Islet of Langerhans (tissue), 1 donor: ENCODE results near the gene SLC30A5.
"Not testable (repeated sequence)": the region's sequence is repeated elsewhere in the genome, so short reads cannot be mapped to it uniquely, and the experiment has no call there.

ENCODE experiments used
- FAIRE-seq: peaks from one replicate; lab custom pipeline; 2011; peaks lifted over from hg19 to GRCh38; lab: Jason Lieb, UNC

Gene SLC30A5

DNA sequence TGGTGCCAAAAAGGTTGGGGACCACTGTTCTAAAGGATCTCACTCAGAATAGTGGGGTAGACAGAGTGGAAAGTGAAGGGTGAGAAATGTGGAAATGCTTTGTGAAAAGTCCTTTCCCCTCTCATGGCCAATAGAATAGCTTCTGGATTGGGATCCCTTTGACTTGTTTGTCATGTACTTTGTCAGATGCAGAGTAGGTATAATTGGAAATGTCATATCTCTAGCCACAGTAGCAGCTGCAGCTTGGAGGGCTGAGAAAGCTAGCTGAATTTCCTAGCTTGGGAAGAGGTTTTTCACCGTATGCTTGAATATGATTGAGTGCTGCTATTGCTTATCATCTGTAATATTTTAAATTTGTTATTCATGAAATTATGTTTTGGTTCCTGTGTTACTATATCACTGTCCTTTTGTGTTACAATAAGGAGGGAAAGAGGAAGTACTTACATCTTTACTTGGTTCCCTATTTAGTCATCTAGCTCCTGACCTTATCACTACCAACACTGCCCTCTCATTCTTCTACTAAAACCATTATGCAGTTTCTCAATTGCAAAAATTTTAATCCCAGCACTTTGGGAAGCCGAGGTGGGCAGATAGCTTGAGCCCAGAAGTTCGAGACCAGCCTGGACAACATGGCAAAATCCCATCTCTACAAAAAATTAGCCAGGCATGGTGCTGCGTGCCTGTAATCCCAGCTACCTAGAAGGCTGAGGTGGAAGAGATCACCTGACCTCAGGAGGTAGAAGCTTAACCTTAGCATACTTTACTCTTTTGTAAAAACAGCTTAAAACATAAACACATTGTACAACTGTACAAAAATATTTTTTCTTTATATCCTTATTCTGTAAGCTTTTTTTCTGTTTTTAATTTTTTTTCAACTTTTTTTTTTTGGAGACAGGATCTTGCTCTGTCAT, 12.4 kb downstream of the SLC30A5 start:
- FAIRE-seq, result no peak

DNA sequence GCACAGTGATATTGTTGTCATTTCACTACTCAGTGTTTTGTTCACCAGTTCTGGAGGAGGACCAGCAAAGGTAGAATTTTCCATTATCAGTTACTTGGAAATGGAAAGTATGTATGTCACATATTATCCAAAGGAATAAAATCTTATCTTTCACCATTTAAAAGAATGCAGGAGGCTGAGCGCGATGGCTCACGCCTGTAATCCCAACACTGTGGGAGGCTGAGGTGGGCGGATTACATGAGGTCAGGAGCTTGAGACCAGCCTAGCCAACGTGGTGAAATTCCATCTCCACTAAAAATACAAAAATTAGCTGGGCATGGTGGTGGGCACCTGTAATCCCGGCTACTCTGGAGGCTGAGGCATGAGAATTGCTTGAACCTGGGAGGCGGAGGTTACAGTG, 14.6 kb downstream of the SLC30A5 start:
- FAIRE-seq, result not testable (repeated sequence)

DNA sequence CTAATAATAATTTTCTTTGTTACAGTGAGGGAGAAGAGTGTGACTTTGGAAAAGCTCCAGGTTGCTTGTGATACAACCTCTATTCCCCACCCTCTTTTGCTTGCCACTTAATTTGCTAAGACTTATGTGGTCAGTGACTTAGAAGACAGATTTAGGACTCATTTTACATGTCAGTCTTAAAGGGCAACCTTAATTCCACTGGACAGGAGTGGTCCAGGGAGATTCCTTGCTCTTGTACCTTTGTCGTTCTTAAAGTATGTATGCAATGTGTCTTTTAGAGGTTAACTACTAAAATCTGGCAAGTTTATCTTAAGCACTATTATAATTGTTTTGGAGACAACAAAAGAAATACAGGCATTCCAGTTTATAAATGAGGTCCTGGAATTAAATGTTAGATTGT, 20.0 kb downstream of the SLC30A5 start:
- no peak for FAIRE-seq

DNA sequence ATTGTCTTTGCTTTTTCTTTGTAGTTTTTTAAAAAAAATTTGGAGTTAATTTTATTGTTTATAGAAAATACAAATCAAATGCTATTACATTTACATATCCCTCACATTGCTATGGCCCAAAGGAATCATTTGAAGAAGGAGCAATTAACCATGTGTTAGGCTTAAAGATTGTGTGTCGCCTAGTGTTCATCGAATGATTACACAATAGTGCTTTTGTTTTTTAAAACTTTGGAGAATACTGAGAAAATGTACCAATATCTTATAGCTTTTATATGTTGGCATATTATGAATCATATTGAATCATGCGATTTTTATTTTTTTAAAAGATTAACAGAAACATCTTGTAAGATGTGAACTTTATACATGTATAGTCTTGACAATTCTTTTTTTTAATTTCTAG, 21.7 kb downstream of the SLC30A5 start:
- no peak for FAIRE-seq

DNA sequence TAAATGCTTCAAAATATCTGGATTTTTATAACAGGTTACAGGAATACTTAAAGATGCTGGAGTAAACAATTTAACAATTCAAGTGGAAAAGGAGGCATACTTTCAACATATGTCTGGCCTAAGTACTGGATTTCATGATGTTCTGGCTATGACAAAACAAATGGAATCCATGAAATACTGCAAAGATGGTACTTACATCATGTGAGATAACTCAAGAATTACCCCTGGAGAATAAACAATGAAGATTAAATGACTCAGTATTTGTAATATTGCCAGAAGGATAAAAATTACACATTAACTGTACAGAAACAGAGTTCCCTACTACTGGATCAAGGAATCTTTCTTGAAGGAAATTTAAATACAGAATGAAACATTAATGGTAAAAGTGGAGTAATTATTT, 35.6 kb downstream of the SLC30A5 start:
- FAIRE-seq, result peak; percentile 38

DNA sequence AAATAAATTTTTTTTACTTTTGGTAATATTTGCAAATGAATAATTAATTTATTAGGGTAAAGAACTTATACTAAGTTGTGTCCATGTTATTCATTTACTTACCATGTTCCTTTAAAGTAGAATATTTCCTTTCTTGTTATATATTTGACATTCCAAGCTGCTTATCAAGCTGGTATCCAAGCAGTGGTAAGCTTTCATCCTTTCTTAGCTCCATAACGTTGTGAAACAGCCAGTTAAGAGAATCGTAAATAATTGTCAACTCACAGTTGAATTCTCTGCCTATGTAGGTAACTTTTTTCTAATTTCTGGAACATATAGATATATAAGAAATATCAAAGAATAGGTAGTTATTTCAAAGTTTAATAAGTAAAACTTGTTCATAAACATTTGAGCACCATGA, 36.4 kb downstream of the SLC30A5 start:
- no peak for FAIRE-seq

DNA sequence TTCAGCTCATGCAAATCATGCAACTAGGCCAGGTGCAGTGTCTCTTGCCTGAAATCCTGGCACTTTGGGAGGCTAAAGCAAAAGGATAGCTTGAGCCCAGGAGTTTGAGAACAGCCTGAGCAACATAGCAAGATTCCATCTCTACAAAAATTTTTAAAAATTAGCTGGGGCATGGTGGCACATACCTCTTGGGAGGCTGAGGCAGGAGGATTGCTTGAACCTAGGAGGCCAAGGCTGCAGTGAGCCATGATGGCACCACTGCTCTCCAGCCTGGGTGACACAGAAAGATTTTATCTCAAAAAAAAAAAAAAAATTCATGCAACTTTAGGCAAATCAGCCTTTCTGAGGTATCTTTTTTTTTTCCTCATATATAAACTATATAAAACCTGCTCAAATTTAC, 37.5 kb downstream of the SLC30A5 start:
- FAIRE-seq, result no peak

DNA sequence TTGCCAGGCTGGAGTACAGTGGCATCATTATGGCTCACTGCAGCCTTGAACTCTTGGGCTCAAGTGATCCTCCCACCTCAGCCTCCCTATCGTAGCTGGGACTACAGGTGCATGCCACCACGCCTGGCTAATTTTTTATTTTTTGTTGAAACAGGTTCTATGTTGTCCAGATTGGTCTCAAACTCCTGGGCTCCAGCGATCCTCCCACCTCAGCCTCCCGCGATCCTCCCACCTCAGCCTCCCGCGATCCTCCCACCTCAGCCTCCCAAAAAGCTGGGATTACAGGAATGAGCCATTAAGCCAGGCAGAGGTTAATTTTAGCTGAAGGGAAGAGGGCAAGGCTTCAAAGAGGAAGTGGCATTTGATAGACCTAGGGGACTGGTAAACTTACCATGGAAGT, 40.3 kb downstream of the SLC30A5 start:
- FAIRE-seq, result no peak

DNA sequence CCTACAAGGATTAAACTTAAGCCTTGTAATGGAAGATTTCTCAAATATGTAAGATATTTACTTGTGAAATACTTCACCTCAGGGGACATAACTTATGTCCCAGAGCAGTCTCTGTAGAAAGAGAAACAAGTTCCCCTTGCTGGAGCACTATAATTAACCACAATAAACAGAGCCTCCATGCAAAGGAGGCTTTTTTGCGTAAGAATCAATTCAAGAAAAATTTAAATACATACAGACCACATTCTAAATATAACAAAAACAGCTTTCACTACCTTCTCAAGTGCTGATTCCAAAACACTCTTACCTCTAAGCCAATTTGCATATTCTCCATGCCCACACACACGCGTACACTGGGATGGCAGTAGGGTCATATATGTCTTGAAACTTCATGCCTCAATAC, 42.5 kb downstream of the SLC30A5 start:
- no peak for FAIRE-seq

DNA sequence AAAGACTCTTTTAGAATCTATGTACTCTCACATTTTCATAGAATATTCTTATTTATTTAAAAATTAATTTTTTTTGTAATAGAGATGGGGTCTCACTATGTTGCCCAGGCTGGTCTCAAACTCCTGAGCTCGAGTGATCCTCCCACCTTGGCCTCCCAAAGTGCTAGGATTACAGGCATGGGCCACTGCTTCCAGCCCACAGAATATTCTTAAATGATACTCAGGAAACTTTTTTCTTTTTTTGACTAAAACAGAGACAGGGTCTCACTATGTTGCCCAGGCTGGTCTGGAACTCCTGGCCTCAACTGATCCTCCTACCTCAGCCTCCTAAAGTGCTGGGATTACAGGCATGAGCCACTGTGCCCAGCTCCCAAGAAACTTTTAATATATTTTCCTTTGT, 43.4 kb downstream of the SLC30A5 start:
- FAIRE-seq, result not testable (repeated sequence)

DNA sequence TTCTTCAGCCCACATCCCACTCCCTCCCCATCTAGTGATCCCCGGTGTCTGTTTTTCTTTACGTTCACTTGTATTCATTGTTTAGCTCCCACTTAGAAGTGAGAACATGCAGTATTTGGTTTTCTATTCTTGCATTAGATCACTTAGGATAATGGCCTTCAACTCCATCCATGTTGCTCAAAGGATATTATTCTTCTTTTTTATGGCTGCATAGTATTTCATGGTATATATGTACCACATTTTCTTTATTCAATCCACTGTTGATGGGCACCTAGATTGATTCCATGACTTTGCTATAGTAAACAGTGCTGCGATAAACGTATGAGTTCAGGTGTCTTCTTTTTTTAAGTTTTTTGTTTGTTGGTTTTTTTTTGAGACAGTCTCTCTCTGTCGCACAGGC, 44.0 kb downstream of the SLC30A5 start:
- no peak for FAIRE-seq

DNA sequence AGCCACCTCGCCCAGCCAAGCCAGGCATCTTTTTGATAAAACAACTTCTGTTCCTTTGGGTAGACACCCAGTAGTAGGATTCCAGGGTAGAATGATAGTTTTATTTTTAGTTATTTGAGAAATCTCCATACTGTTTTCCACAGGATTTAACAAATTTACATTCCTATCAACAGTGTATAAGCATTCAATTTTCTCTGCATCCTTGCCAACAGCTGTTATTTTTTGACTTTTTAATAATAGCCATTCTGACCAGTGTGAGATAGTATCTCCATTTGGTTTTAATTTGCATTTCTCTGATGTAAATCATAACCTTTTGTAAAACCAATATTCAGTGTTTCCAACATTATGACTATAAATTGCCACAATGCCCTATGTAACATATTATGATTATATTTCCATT, 45.0 kb downstream of the SLC30A5 start:
- FAIRE-seq, result no peak

DNA sequence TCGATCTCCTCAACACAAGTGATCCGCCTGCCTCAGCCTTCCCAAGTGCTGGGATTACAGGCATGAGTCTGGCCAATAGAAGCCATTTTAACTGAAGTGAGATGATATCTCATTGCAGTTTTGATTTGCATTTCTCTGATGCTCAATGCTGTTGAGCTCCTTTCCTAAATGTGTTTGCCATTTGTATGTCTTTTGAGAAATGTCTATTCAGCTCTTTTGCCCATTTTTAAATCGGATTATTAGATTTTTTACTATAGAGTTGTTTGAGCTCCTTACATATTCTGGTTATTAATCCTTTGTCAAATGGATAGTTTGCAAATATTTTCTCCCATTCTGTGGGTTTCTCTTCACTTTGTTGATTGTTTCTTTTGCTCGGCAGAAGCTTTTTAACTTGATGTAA, 46.4 kb downstream of the SLC30A5 start:
- FAIRE-seq, result not testable (repeated sequence)

DNA sequence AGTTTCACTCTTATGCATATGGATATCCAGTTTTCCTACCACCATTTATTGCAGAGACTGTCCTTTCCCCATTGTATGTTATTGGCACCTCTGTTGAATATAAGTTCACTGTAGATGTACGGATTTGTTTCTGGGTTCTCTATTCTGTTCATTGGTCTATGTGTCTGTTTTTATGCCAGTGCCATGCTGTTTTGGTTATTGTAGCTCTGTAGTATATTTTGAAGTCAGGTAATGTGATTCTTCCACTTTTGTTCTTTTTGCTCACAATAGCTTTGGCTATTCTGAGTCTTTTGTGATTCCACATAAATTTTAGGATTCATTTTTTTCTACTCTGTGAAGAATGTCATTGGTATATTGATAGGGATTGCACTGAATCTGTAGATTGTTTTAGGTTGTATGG, 47.0 kb downstream of the SLC30A5 start:
- no peak for FAIRE-seq

DNA sequence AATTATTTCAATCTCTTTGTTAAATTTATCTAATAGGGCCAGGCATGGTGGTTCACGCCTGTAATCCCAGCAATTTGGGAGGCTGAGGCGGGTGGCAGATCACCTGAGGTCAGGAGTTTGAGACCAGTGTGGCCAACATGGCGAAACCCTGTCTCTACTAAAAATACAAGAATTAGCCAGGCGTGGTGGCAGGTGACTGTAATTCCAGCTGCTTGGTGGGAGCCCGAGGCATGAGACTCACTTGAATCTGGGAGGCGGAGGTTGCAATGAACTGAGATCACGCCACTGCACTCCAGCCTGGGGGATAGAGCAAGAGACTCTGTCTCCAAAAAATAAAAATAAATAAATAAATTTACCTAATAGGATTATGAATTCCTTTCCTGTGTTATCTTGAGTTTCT, 54.8 kb downstream of the SLC30A5 start:
- FAIRE-seq, result not testable (repeated sequence)

DNA sequence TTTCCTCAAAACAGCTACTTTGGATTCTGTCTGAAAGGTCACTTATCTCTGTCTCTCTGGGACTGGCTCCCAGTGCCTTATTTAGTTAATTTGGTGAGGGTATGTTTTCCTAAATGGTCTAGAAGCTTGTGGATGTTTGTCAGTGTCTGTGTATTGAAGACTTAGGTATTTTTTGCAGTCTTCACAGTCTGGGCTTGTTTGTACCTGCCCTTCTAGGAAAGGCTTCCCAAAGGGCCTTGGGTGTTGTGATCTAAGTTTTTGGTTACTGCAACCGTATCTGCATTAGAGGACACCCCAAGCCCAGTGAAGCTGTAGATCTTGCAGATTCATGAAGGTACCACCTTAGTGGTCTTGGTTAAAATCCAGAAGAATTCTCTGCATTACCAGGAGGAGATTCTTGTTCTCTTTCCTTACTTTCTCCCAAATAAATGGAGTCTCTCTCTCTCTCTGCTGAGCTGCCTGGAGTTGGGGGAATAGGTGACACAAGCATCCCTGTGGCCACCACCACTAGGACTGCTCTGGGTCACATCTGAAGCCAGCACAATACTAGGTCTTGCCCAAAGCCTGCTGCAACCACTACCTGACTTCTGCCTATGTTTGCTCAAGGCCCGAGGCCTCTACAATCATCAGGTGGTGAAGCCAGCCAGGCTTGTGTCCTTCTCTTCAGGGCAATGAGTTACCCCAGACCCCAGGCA, 55.3 kb downstream of the SLC30A5 start:
- FAIRE-seq, result no peak

DNA sequence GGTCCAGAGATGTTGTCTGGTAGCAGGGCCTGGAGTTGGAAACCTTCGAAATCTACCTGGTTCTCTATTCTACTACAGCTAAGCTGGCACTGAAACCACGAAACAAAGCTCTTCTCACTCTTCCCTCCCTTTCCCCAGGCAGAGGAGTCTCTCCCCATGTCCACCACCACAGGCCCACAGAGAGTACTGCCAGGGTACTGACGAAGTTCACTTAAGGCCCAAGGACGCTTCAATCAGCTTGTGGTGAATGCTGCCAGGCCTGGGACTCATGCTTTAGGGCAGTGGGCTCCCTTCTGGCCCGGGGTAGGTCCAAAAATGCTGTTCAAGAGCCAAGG, 55.8 kb downstream of the SLC30A5 start:
- no peak for FAIRE-seq

DNA sequence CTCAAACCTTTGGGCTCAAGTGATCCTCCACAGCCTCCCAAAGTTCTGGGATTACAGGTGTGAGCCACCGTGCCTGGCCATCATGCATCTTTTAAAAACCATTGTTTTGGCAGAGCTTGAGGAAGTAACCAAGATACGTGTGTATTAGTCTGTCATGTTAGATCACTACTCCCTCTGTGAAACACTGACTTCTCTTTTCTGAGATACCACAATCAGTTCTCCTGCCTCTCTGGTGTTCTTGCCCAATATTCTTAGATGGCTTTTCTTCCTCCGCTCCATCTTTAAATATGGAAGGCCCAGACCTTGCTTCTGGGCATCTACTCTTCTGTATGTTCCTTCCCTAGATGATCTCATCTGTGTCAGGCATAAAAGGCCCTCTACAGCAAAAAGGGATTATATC, 58.9 kb downstream of the SLC30A5 start:
- no peak for FAIRE-seq

DNA sequence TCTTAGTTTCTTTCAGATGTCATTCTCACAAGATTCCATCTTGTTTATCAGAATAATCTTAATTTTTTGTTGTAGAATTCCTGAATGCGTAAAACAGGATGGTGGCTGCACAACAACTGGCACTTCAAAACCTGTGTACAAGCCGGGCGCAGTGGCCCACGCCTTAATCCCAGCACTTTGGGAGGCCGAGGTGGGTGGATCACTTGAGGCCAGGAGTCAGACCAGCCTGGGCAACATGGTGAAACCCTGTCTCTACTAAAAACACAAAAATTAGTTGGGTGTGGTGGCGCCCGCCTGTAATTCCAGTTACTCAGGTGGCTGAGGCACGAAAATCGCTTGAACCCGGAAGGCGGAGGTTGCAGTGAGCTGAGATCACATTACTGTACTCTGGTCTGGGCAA, 62.6 kb downstream of the SLC30A5 start:
- no peak for FAIRE-seq

DNA sequence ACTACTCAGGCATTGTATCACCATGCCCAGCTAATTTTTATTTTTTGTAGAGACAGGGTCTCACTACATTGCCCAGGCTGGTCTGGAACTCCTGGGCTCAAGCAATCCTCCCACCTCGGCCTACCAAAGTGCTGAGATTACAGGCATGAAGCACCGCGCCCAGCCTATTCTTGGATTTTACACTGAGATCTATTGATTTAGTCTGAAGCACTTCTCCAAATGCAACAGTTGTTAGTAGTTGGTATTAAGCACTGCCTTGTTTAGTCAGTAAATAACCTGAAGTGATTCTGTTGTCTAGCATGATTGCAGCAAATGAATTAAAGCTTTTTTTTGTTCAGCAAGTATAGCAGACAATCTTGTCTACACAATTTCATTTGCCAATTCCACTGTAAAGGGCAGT, 64.2 kb downstream of the SLC30A5 start:
- no peak for FAIRE-seq

DNA sequence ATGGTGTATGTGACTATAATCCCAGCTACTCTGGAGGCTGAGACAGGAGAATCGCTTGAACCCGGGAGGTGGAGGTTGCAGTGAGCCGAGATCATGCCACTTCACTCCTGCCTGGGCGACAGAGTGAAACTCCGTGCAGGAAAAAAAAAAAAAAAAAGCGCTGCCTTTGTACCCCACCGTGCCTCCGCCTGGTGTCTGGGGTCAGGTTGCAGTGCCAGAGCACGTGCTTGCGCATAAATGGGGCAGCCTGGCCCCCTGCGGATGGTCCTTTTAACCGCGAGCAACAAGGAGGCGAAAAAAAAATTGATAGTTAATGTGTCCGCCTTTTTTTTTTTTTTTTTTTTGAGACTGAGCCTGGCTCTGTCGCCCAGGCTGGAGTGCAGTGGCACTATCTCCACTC, 66.8 kb downstream of the SLC30A5 start:
- no peak for FAIRE-seq

DNA sequence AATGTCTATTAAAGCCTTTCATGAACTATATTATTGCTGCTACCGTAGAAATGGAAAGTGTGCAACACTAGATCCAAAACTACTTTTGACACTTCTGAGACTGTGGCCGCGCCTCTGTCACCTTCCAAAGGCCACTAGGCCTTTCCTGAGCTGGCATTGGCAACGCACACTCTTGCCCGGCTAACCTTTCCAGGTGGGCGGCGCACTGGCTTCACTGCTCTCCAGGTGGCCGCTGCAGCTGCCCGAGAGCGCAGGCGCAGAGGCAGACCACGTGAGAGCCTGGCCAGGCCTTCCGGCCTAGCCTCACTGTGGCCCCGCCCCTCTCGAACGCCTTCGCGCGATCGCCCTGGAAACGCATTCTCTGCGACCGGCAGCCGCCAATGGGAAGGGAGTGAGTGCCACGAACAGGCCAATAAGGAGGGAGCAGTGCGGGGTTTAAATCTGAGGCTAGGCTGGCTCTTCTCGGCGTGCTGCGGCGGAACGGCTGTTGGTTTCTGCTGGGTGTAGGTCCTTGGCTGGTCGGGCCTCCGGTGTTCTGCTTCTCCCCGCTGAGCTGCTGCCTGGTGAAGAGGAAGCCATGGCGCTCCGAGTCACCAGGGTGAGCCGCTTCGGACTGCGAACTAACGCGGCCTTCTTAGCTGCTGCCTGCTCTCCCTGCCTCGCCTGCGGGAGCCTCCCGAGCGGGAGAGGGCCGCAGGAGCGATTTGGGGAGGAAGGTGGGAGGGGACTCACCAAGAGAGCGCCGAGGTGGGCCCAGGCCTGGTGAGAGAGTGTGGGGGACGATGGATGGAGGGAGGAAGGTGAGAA, 73.1 kb downstream of the SLC30A5 start, which contains the start of gene CCNB1:
Gene CCNB1, plus strand, starts transcription at position 465 of the 807 bp plus-strand sequence. Its CDS starts 113 bp downstream, at position 578.
- no peak for FAIRE-seq

DNA sequence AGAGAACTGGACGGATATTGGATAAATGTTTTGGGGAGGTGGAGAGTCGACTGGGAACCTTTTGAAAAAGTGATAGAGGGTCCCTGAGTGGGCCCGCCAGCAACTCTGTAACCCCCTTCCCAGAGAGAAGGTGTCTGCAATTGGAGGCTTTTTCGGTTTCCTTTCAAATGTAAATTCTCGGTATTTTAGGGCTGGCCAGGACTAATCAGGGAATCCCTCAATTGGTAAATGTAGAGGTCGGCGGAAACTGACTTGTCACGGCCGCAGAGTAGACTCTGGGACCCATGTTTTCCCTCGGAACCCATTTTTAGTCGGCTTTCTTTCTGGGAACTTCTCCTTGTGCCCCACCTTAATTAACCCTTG, 73.7 kb downstream of the SLC30A5 start:
- no peak for FAIRE-seq
